K562 (cell line): Measurements from ENCODE around the gene CD44. TPM values are rescaled to one million over a fixed set of nuclear protein-coding genes. Genes with fewer than 3 reads are reported as not detected.
A peak's percentile ranks its signal among the peaks of the same experiment; 100 is the strongest.

Experiments used
- ATAC-seq: fragments of 200-7000 bp; cut with Tn5 transposase; 3 replicates; pipeline ENCODE4 v1.9.1; 2020; ENCODE audit warnings: moderate library complexity
- BruUV-seq: library from RNA; stranded (reverse); fragments of 400-500 nt; replicated peaks from 2 replicates; lab custom pipeline; 2021; lab: Mats Ljungman, UMichigan
- CTCF ChIA-PET: fragments of 300-600 bp; formaldehyde crosslinking; extraction: SDS; loops from one replicate; lab custom pipeline; 2021; ENCODE audit warnings: low intra/inter-chr PET ratio; lab: Yijun Ruan, JAX
- POLR2A ChIA-PET: fragments of 300-600, 350-650 bp; sonication (Branson Sonifier 250); formaldehyde crosslinking; extraction: SDS; loops from one replicate; lab custom pipeline; 2021; ENCODE audit warnings: antibody characterized with exemption, inconsistent platforms; lab: Yijun Ruan, JAX
- DNase-seq, 4 experiments: peaks; one replicate each; pipeline versions ENCODE4 v3.0.0 to v3.0.0-alpha.2; 2011 to 2018; ENCODE audit warnings: low spot score in 3 of 4, mixed read lengths in 3 of 4; ENCODE audit errors: extremely low read depth in 1 of 4
- FAIRE-seq: peaks from 2 replicates; lab custom pipeline; 2011; peaks lifted over from hg19 to GRCh38; lab: Jason Lieb, UNC
- H2AFZ ChIP-seq: 2 replicates; pipeline ENCODE4 v1.6.0; 2011; ENCODE audit warnings: low read depth, low read length, control low read depth, inconsistent platforms
- H3K27ac ChIP-seq: fragments of 200-600 bp; 3 replicates; pipeline ENCODE4 v1.8.0; 2011; ENCODE audit warnings: low read depth, mild to moderate bottlenecking, control low read depth, inconsistent platforms, low read length, moderate library complexity, mixed read lengths; ENCODE audit errors: extremely low read depth
- H3K27me3 ChIP-seq, 2 experiments: fragments of 300-600 bp in 1 of 2; 2 replicates in 1 of 2; 3 replicates in 1 of 2; pipeline versions ENCODE4 v1.6.0 to v1.8.0; 2011; ENCODE audit warnings: inconsistent platforms in 2 of 2, low read length in 2 of 2, mild to moderate bottlenecking in 1 of 2, mixed read lengths in 1 of 2, moderate library complexity in 1 of 2; ENCODE audit not compliant: control insufficient read depth in 2 of 2, insufficient read depth in 2 of 2
- H3K36me3 ChIP-seq: fragments of 300-600 bp; 3 replicates; pipeline ENCODE4 v1.8.0; 2011; ENCODE audit warnings: mild to moderate bottlenecking, low read length, inconsistent platforms; ENCODE audit not compliant: control insufficient read depth, insufficient read depth
- H3K4me1 ChIP-seq, 2 experiments: fragments of 200-600 bp in 1 of 2; replicated peaks in 1 of 2; 2 replicates in 1 of 2; 3 replicates in 1 of 2; pipeline versions ENCODE4 v1.5.1 to v1.8.0; 2011; ENCODE audit warnings: inconsistent platforms in 2 of 2, low read length in 2 of 2, mild to moderate bottlenecking in 1 of 2, mixed read lengths in 1 of 2, moderate library complexity in 1 of 2; ENCODE audit not compliant: control insufficient read depth in 2 of 2, insufficient read depth in 2 of 2
- H3K4me2 ChIP-seq: 2 replicates; pipeline ENCODE4 v1.6.1; 2011; ENCODE audit warnings: low read length, control low read depth, inconsistent platforms, mixed read lengths; ENCODE audit not compliant: insufficient read depth
- H3K4me3 ChIP-seq: fragments of 200-600 bp; sonication (generic), shearing (Covaris generic); 2 replicates; pipeline ENCODE4 v1.5.1; 2016; ENCODE audit warnings: control low read depth, inconsistent platforms
- H3K79me2 ChIP-seq: fragments of 200-600 bp; 3 replicates; pipeline ENCODE4 v1.8.0; 2011; ENCODE audit warnings: low read length, inconsistent platforms; ENCODE audit not compliant: control insufficient read depth, insufficient read depth
- H3K9ac ChIP-seq, 2 experiments: 2 replicates each; pipeline versions ENCODE4 v1.6.0 to v1.6.1; 2011; ENCODE audit warnings: low read depth in 2 of 2, low read length in 2 of 2, control low read depth in 1 of 2, inconsistent platforms in 1 of 2, mild to moderate bottlenecking in 1 of 2, mixed read lengths in 1 of 2; ENCODE audit not compliant: insufficient read depth in 1 of 2
- H3K9me1 ChIP-seq: one replicate; pipeline ENCODE4 v1.6.0; 2011; ENCODE audit warnings: inconsistent platforms, mild to moderate bottlenecking, low read length, moderate library complexity; ENCODE audit not compliant: control insufficient read depth, insufficient read depth
- H3K9me3 ChIP-seq: replicated peaks from 2 replicates; pipeline ENCODE4 v1.5.1; 2011; ENCODE audit warnings: low read depth, low read length, inconsistent platforms; ENCODE audit not compliant: control insufficient read depth, insufficient read depth
- H4K20me1 ChIP-seq: replicated peaks from 2 replicates; pipeline ENCODE4 v1.6.1; 2011; ENCODE audit warnings: low read length, inconsistent platforms, mixed read lengths; ENCODE audit not compliant: control insufficient read depth, insufficient read depth
- CC2D1A ChIP-seq: fragments of 450-650 bp; IDR thresholded peaks from 2 replicates; pipeline ENCODE4 v1.6.1; 2017; ENCODE audit warnings: mild to moderate bottlenecking
- FOXO4 ChIP-seq: fragments of 450-650 bp; formaldehyde crosslinking; IDR thresholded peaks from 2 replicates; pipeline ENCODE4 v1.4.0; 2020; ENCODE audit warnings: mild to moderate bottlenecking, moderate library complexity
- FOXP1 ChIP-seq: sonication (generic); formaldehyde crosslinking; IDR thresholded peaks from 2 replicates; pipeline ENCODE4 v1.8.0; 2022; ENCODE audit warnings: mild to moderate bottlenecking, missing genetic modification reagents
- HNRNPH1 ChIP-seq: fragments of 200-400 bp; formaldehyde crosslinking; optimal IDR thresholded peaks from 2 replicates; pipeline ENCODE3; 2017; ENCODE audit warnings: low read depth, mild to moderate bottlenecking, low read length, moderate library complexity
- KDM5B ChIP-seq: fragments of 200-600 bp; sonication (generic); IDR thresholded peaks from 2 replicates; pipeline ENCODE4 v1.6.1; 2012; ENCODE audit warnings: low read depth, mild to moderate bottlenecking, moderate library complexity, low read length, control low read depth, inconsistent platforms; ENCODE audit not compliant: insufficient replicate concordance
- MNT ChIP-seq, 2 experiments: fragments of 450-650 bp; conservative IDR thresholded peaks; 2 replicates each; pipeline ENCODE4 v1.6.1; 2017; ENCODE audit warnings: mild to moderate bottlenecking in 2 of 2, moderate library complexity in 2 of 2
- NR0B1 ChIP-seq: fragments of 450-650 bp; IDR thresholded peaks from one replicate; pipeline ENCODE4 v1.6.1; 2018; ENCODE audit warnings: mild to moderate bottlenecking, moderate library complexity; ENCODE audit not compliant: partially characterized antibody
- RFX5 ChIP-seq: IDR thresholded peaks from 2 replicates; pipeline ENCODE4 v1.6.1; 2011; ENCODE audit warnings: low read depth, mild to moderate bottlenecking, improper control_type of control experiment, low read length
- SMAD1 ChIP-seq: fragments of 150-350 bp; IDR thresholded peaks from 2 replicates; pipeline ENCODE4 v1.6.1; 2014; ENCODE audit warnings: low read length, low read depth; ENCODE audit not compliant: partially characterized antibody
- TEAD1 ChIP-seq, 2 experiments: fragments of 450-650 bp in 1 of 2; sonication (generic) in 1 of 2; formaldehyde crosslinking; IDR thresholded peaks; 2 replicates each; pipeline versions ENCODE4 v1.4.0 to v1.8.0; 2020 to 2022; ENCODE audit warnings: mild to moderate bottlenecking in 2 of 2, missing genetic modification reagents in 1 of 2
- ZBTB34 ChIP-seq: fragments of 250-450 bp; sonication (Bioruptor Pico); IDR thresholded peaks from 2 replicates; pipeline ENCODE4 v1.8.0; 2021; ENCODE audit warnings: mild to moderate bottlenecking, moderate library complexity
- ZNF408 ChIP-seq: fragments of 250-450 bp; sonication (Bioruptor Pico); IDR thresholded peaks from 2 replicates; pipeline ENCODE4 v1.4.0; 2020; ENCODE audit warnings: low read depth, mild to moderate bottlenecking, moderate library complexity
- WGBS: fragments of 100-300 bp; shearing (Covaris generic); methylation state at CpG from one replicate; pipeline ENCODE4 v1.1.6; 2016; ENCODE audit warnings: low coverage, mixed read lengths; ENCODE audit not compliant: insufficient coverage; ENCODE audit errors: missing lambda C conversion rate; 5-methylcytosine and 5-hydroxymethylcytosine counted together
- in situ Hi-C: fragments of 300-500 bp; cut with MboI; formaldehyde crosslinking; loops from 4 replicates; pipeline ENCODE4 v1.15.0; 2018; ENCODE audit warnings: inconsistent platforms, mixed read lengths
- intact Hi-C: fragments of 100-400 bp; cut with micrococcal nuclease; formaldehyde crosslinking; loops from 2 replicates; pipeline ENCODE4 v1.14.2; 2022
- polyA plus RNA-seq, 8 experiments: library from polyadenylated mRNA; depleted of rRNA in 4 of 8; stranded (reverse) in 5 of 8; unstranded in 3 of 8; fragments of >200 nt; fragmentation: Nextera tagmentation in 2 of 8; fragmentation: Illumina TruSeq in 1 of 8; extraction: Ambion mirVana in 2 of 8; extraction: Trizol in 1 of 8; gene quantifications; 2 replicates each; pipeline versions ENCODE4 v1.2.1 to v1.2.3, GENCODE V29; 2011 to 2014; ENCODE audit warnings: inconsistent platforms in 1 of 8, missing spikeins in 1 of 8
- total RNA-seq, 7 experiments: library from RNA; depleted of rRNA in 6 of 7; stranded (reverse); fragments of >200 nt in 6 of 7; fragmentation: Illumina TruSeq in 2 of 7; extraction: Trizol in 2 of 7; gene quantifications; 2 replicates each; pipeline versions ENCODE4 v1.2.1 to v1.2.3, GENCODE V29; 2011 to 2021; ENCODE audit warnings: low replicate concordance in 1 of 7

The CD44 gene
- total and polyA plus RNA-seq, 9 of the 15 experiments (the other 6 are each of a cell fraction or from before 2014, with no cell fraction given) = 1.2 to 13.9 (median 3.0) TPM

GRCh38 chr11:35139722-35140282, 831 bp downstream of the CD44 start (continued):
- TF ChIP-seq KDM5B (peak; percentile 32), CC2D1A (no peak)
- TF ChIP-seq, all 486 proteins: peak for 4

- no TSS peak for BruUV-seq
- intact Hi-C loops = loop anchor here (5.0 kb wide), 1 partner anchor 144 kb away; no protein-coding TSS in a partner anchor
- ChIA-PET CTCF (interaction anchor here (0.6 kb wide), 1 partner anchor 250 kb away, joined by 3 read pairs; no protein-coding TSS in a partner anchor), POLR2A (interaction anchor here (0.8 kb wide), 1 partner anchor 11 kb away, joined by 3 read pairs; no protein-coding TSS in a partner anchor)
- H3K27ac ChIP-seq = no peak overlapping the region
- FAIRE-seq (no peak), ATAC-seq (no peak), DNase-seq (no peak)
- no peak overlapping the region for H3K9ac ChIP-seq
- no peaks in the 10 kb centered on the region for H3K9me1 ChIP-seq
- H2AFZ ChIP-seq = no peak overlapping the region
- H3K9me3 ChIP-seq = no peaks in the 10 kb centered on the region
- no peak overlapping the region for H3K4me2 ChIP-seq
- TF ChIP-seq ZBTB34 (CRISPR knock-in tag) = no peak
- no peak for TF ChIP-seq HNRNPH1
- TF ChIP-seq ZNF408 (CRISPR knock-in tag) = no peak
- no peak for TF ChIP-seq FOXP1 (CRISPR knock-in tag)
- TF ChIP-seq RFX5 = no peak
- no peak for TF ChIP-seq FOXO4 (CRISPR knock-in tag)
- no peak for TF ChIP-seq TEAD1 (CRISPR knock-in tag; IDR thresholded peaks at IDR 0.05)
- no peak for TF ChIP-seq MNT (conservative IDR thresholded peaks at IDR 0.05)
- no peak for TF ChIP-seq SMAD1
- TF ChIP-seq NR0B1 = no peak
- TF ChIP-seq, all 486 proteins: peak for 0
- Histone ChIP-seq H3K36me3 (no peaks in the 10 kb centered on the region), H3K4me3 (no peak overlapping the region), H3K27me3 (peaks cover 16 to 32% of the 10 kb centered on the region in 2 experiments), H3K79me2 (no peaks in the 10 kb centered on the region), H3K4me1 (peaks cover 0 to 13% of the 10 kb centered on the region in 2 experiments; a peak in 2 of 5 replicates), H4K20me1 (no peaks in the 10 kb centered on the region; the same call in 1 of the 2 replicates)
- 3% methylated on average over 2 of the region's 2 CpGs for WGBS
- in situ Hi-C loops = no loop called here
Observed at GRCh38 chr11:35141071-35141470, 2.1 kb downstream of the CD44 start.
